GM18873 (cell line): ENCODE data around the gene DOCK4.
"Not testable (repeated sequence)": the region's sequence is repeated elsewhere in the genome, so short reads cannot be mapped to it uniquely, and the experiment has no call there.

Source experiments
- ATAC-seq: cut with Tn5 transposase; IDR thresholded peaks from one replicate; pipeline ENCODE4 v1.9.1; 2021; ENCODE audit warnings: mild to moderate bottlenecking, moderate library complexity, moderate number of reproducible peaks; ENCODE audit not compliant: unreplicated experiment, low FRiP score

DOCK4 gene, protein sequence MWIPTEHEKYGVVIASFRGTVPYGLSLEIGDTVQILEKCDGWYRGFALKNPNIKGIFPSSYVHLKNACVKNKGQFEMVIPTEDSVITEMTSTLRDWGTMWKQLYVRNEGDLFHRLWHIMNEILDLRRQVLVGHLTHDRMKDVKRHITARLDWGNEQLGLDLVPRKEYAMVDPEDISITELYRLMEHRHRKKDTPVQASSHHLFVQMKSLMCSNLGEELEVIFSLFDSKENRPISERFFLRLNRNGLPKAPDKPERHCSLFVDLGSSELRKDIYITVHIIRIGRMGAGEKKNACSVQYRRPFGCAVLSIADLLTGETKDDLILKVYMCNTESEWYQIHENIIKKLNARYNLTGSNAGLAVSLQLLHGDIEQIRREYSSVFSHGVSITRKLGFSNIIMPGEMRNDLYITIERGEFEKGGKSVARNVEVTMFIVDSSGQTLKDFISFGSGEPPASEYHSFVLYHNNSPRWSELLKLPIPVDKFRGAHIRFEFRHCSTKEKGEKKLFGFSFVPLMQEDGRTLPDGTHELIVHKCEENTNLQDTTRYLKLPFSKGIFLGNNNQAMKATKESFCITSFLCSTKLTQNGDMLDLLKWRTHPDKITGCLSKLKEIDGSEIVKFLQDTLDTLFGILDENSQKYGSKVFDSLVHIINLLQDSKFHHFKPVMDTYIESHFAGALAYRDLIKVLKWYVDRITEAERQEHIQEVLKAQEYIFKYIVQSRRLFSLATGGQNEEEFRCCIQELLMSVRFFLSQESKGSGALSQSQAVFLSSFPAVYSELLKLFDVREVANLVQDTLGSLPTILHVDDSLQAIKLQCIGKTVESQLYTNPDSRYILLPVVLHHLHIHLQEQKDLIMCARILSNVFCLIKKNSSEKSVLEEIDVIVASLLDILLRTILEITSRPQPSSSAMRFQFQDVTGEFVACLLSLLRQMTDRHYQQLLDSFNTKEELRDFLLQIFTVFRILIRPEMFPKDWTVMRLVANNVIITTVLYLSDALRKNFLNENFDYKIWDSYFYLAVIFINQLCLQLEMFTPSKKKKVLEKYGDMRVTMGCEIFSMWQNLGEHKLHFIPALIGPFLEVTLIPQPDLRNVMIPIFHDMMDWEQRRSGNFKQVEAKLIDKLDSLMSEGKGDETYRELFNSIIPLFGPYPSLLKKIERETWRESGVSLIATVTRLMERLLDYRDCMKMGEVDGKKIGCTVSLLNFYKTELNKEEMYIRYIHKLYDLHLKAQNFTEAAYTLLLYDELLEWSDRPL (N-terminal part only)

GRCh38 chr7:112206238-112206990, at the start of gene DOCK4, which contains the start of gene ZNF277:
Gene DOCK4, minus strand, starts transcription at chr7:112206399. Its CDS starts 261 bp downstream, at chr7:112206138.
Gene ZNF277, plus strand, starts transcription at chr7:112206695. Its CDS starts 22 bp downstream, at chr7:112206717.
- peak; percentile 97 for ATAC-seq

GRCh38 chr7:112255388-112255720, 49.2 kb upstream of the DOCK4 start:
- ATAC-seq, result no peak

DNA sequence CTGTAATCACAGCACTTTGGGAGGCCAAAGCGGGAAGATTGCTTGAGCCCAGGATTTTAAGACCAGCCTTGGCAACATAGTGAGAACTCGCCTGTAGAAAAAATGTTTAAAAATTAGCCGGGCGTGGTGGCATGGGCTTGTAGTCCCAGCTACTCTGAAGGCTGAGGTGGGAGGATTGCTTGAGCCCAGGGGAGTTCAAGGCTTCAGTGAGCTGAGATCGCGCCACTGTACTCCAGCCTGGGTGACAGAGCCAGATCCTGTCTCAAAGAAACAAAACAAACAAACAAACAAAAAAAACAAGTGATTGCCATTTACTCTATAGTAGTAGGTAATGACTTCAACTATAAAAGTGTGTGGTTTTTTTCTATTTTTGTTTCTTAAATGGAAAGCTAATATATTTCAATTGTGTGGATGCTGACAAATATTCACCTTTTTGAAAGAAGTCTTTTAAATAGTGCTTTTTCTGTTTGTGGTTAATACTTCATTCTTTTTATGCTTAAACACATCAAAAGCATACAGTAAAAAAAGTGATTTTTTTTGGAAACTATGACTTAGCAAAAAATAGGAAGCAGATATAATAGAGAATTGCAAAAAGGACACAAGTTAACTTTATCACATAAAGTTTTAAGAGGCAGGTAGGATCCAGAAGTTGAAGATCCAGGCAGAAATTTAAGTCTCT, 48.6 kb upstream of the DOCK4 start:
- ATAC-seq, result no peak

GRCh38 chr7:112254156-112254555, 48.0 kb upstream of the DOCK4 start:
- ATAC-seq, result no peak

GRCh38 chr7:112252691-112253090, 46.5 kb upstream of the DOCK4 start:
- no peak for ATAC-seq

- no peak for ATAC-seq
Measured at GRCh38 chr7:112252141-112252540, 45.9 kb upstream of the DOCK4 start.

- not testable (repeated sequence) for ATAC-seq
Measured at GRCh38 chr7:112249967-112250366, 43.8 kb upstream of the DOCK4 start.

- ATAC-seq, result no peak
Measured at GRCh38 chr7:112248598-112248997, 42.4 kb upstream of the DOCK4 start.

- no peak for ATAC-seq
Measured at GRCh38 chr7:112238852-112239610, 32.8 kb upstream of the DOCK4 start.

DNA sequence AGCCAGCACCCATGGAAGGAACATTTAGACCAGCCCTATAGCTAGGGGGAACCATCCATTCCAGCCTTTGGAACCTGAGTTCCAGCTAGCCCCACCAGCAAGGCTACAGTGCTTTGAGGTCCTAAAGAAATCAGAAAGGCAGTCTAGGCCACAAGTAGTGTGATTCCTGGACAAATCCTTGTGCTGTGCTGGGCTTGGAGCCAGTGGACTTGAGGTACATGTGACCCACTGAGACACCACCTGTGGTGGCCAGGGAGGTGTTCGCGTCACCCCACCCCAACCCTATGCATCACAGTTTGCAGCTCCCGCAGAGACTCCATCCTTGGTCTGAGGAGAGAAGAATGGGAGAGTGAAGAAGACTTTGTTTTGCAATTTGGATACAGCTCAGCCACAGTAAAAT, 32.1 kb upstream of the DOCK4 start:
- no peak for ATAC-seq

DNA sequence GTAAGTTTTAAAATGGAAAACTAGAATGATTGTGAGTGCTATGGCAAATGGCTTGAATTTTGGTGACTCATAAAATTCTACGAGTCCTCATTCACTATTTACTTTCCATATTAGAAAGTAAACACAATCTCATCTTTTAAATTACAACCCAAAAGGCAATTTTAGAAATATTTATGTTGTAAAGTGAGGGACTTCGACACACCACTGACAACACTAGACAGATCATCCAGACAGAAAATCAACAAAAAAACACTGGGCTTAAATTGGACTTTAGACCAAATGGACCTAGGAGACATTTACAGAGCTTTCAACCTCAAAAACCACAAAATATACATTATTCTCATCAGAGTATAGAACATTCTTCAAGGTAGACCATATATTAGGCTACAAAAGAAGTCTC, 30.4 kb upstream of the DOCK4 start:
- ATAC-seq, result no peak

- no peak for ATAC-seq
Measured at GRCh38 chr7:112234147-112234546, 27.9 kb upstream of the DOCK4 start.

GRCh38 chr7:112233048-112233697, 27.0 kb upstream of the DOCK4 start:
- ATAC-seq, result no peak

DNA sequence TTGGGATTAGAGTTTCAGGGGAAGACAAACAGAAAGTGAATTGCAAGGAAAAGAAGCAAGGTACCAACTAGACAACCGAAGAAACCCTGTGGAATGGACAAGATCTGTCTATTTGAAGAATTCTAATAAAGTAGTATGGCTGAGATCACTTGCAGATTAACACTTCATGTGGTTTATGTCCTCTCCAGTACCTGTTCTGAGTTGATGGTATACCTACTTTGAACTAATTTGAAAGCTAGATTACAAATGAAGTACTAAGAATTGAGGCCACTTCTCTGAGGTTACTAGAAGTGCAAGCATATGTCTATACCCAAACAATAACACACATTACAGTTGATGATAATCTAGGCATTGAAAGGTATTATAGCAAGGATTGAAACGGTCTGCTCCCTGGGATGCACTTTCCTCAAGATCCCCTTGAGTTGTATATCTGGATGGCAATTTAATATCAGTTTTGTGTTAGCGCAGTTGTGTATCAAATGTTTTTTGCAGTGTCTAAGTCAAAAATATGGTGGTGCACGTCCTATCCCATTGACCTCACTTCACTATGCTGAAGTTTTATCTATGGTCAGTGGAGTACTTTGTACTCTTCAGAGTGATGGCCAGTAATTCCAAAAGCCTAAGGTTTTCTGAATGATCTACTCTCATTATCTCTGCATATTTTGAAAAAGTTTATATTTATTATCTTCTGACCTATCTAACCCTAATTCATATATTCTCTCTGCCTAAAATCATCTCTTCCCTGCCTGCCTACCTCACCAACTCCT, 26.2 kb upstream of the DOCK4 start:
- ATAC-seq, result no peak

DNA sequence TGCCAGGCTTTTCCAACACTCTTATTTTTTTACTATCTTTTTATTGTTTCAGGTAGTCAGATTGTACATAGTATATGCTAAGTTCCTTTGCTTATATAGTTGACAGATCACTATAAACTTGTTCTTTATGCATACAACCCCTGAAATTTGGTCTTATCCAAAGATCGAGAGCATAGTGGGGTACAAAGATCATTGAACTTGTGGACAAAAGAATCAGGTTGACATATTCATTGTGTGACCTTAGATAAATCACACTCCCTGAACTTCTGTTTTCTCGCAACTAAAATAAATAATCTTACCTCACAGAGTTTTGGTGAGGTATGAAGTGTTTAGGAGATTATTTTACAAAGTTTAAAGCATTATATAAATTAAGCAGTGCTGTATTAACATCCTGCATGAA, 22.4 kb upstream of the DOCK4 start:
- ATAC-seq, result no peak

DNA sequence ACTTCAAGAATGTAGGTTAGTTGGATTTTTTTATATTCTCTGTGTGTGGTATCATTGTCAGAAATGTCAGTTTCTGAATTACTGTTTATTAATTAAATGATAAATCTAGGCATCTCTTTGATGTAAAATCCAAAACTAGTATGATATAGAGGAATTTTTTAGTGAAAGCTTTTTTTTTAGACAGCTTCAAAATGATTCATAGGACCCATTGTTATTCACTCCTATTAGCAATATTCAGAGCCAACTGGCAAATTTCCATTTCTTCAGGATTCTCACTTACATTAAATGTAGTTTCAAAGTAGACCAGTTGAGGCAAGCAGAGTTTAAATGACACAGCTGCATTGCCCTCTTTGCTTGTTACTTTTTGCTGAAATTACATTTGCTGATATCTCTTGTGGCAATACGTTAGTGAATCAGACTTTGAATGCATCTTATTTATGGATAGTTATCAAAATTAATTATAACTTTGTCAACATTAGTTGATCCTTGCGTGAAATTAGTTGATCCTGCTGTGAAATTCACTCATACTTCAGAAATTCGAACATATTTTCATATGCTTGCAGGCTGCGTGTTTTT, 20.6 kb upstream of the DOCK4 start:
- ATAC-seq, result no peak

DNA sequence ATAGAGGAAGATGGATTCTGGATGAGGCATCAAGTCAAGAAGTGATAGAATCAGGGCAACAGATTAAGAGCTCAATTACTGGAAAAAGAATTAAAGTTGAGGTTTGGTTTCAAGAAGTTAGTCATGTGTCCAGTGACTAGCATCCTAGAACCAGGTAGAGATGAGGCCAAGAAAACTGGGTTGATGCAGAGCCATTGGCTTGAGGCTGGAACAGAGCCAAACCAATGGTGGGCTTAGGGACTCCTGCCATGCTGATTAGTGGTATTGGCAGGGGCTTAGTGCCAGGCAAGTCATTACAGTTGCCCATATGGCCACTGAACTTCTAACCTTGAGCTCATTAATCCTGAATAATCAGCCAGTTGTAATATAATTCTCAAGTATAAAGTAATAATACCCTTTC, 18.8 kb upstream of the DOCK4 start:
- ATAC-seq, result no peak
